ENCODE results near the gene NKX6-2. TPM values are rescaled to one million over a fixed set of nuclear protein-coding genes. Genes with fewer than 3 reads are reported as not detected.

Gene NKX6-2
- total RNA-seq, 1 donor from 2014 or later = not detected

GRCh38 chr10:132828681-132829080 lies 42.7 kb upstream of the NKX6-2 start:
- H2AFZ ChIP-seq (replicated peaks) = no peak overlapping the region
- H3K4me3 ChIP-seq = no peak overlapping the region
- no peaks in the 10 kb centered on the region for H4K20me1 ChIP-seq (ENCODE audit: low read depth)
- H3K27me3 ChIP-seq = peaks cover 7% of the 10 kb centered on the region
- Mint-ChIP-seq H3K36me3 (peaks cover 3% of the 10 kb centered on the region), H3K4me1 (no peaks in the 10 kb centered on the region), H3K4me3 (no peak overlapping the region), H3K27ac (no peak overlapping the region), H3K27me3 (ENCODE audit: insufficient read depth, low read depth) (peaks cover 9% of the 10 kb centered on the region), H3K9me3 (peaks cover 12% of the 10 kb centered on the region)
- H3K36me3 ChIP-seq = no peaks in the 10 kb centered on the region
- DNase-seq (ENCODE audit: low spot score) = no peak
- H3K9me3 ChIP-seq (ENCODE audit: low read depth) = no peaks in the 10 kb centered on the region
- H3K79me2 ChIP-seq (ENCODE audit: low read depth) = no peaks in the 10 kb centered on the region
- H3K4me2 ChIP-seq = no peak overlapping the region
- peaks cover 8% of the 10 kb centered on the region for H3F3A ChIP-seq (ENCODE audit: low read depth)
- H3K9ac ChIP-seq = no peak overlapping the region
- no peaks in the 10 kb centered on the region for H3K4me1 ChIP-seq
- H3K27ac ChIP-seq = no peak overlapping the region
- no peak for TF ChIP-seq EZH2phosphoT487 (IDR thresholded peaks at IDR 0.05)
- TF ChIP-seq CTCF (IDR thresholded peaks at IDR 0.05) = no peak
- no peak for TF ChIP-seq EZH2 (IDR thresholded peaks at IDR 0.05)

GRCh38 chr10:132827861-132828539 lies 42.1 kb upstream of the NKX6-2 start:
- Histone ChIP-seq H3K9me3 (ENCODE audit: low read depth) (no peaks in the 10 kb centered on the region), H3K79me2 (ENCODE audit: low read depth) (no peaks in the 10 kb centered on the region), H3K27me3 (peaks cover 7% of the 10 kb centered on the region), H4K20me1 (ENCODE audit: low read depth) (no peaks in the 10 kb centered on the region), H2AFZ (replicated peaks) (no peak overlapping the region), H3K27ac (no peak overlapping the region), H3K4me2 (no peak overlapping the region), H3K9ac (no peak overlapping the region), H3F3A (ENCODE audit: low read depth) (peaks cover 8% of the 10 kb centered on the region), H3K4me3 (no peak overlapping the region), H3K36me3 (no peaks in the 10 kb centered on the region), H3K4me1 (no peaks in the 10 kb centered on the region)
- Mint-ChIP-seq H3K9me3 (peaks cover 12% of the 10 kb centered on the region), H3K4me3 (no peak overlapping the region), H3K36me3 (peaks cover 3% of the 10 kb centered on the region), H3K4me1 (no peaks in the 10 kb centered on the region), H3K27ac (no peak overlapping the region), H3K27me3 (ENCODE audit: insufficient read depth, low read depth) (peaks cover 9% of the 10 kb centered on the region)
- TF ChIP-seq EZH2 (IDR thresholded peaks at IDR 0.05) (no peak), EZH2phosphoT487 (IDR thresholded peaks at IDR 0.05) (no peak), CTCF (IDR thresholded peaks at IDR 0.05) (no peak)
- no peak for DNase-seq (ENCODE audit: low spot score)

GRCh38 chr10:132827423-132827789 lies 41.5 kb upstream of the NKX6-2 start:
- Histone ChIP-seq H3K4me3 (no peak overlapping the region), H3K4me1 (no peaks in the 10 kb centered on the region), H3K4me2 (no peak overlapping the region), H3F3A (ENCODE audit: low read depth) (peaks cover 8% of the 10 kb centered on the region), H4K20me1 (ENCODE audit: low read depth) (no peaks in the 10 kb centered on the region), H3K27ac (no peak overlapping the region), H3K9me3 (ENCODE audit: low read depth) (no peaks in the 10 kb centered on the region), H3K9ac (no peak overlapping the region), H2AFZ (replicated peaks) (no peak overlapping the region), H3K27me3 (peaks cover 7% of the 10 kb centered on the region), H3K36me3 (no peaks in the 10 kb centered on the region), H3K79me2 (ENCODE audit: low read depth) (no peaks in the 10 kb centered on the region)
- H3K27ac Mint-ChIP-seq = no peak overlapping the region
- no peak overlapping the region for H3K4me3 Mint-ChIP-seq
- H3K4me1 Mint-ChIP-seq = no peaks in the 10 kb centered on the region
- peaks cover 12% of the 10 kb centered on the region for H3K9me3 Mint-ChIP-seq
- TF ChIP-seq EZH2 (IDR thresholded peaks at IDR 0.05) (no peak), CTCF (IDR thresholded peaks at IDR 0.05) (no peak)
- H3K27me3 Mint-ChIP-seq (ENCODE audit: insufficient read depth, low read depth) = peaks cover 8% of the 10 kb centered on the region
- peaks cover 3% of the 10 kb centered on the region for H3K36me3 Mint-ChIP-seq
- no peak for DNase-seq (ENCODE audit: low spot score)

Data from neural progenitor cell (in vitro differentiated cells).